ENCODE measurements around the gene ARNT2. TPM values are rescaled to one million over a fixed set of nuclear protein-coding genes. Genes with fewer than 3 reads are reported as not detected.

Gene ARNT2
- total RNA-seq, 1 donor from 2014 or later: 8.1 TPM

DNA sequence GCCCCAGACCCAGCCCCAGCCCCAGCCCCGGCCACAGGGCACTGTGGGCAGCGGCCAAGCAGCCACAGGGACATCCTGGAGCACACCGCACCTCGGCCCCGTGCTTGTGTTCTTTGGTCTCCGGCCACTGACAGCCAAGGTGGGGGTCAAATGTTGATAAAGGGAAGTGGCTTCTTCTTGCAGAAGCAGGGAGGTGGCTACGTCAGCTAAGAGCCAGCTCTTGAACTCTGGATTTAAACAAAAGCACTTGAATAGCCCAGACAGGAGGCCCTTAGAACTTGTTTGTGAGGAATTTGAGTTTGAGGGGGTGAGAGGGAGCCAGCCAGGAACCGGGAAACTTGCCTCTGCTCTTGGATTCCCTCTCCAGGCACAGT is 155.1 kb downstream of the ARNT2 start:
- intact Hi-C loops (cut with DNase I): no loop called here
- no peak for TF ChIP-seq POLR2A (IDR thresholded peaks at IDR 0.05)
- TF ChIP-seq POLR2AphosphoS5 (IDR thresholded peaks at IDR 0.05; ENCODE audit: insufficient read depth in 1 of 2, low read depth in 1 of 2): no peak
- TF ChIP-seq, protein P1, sequence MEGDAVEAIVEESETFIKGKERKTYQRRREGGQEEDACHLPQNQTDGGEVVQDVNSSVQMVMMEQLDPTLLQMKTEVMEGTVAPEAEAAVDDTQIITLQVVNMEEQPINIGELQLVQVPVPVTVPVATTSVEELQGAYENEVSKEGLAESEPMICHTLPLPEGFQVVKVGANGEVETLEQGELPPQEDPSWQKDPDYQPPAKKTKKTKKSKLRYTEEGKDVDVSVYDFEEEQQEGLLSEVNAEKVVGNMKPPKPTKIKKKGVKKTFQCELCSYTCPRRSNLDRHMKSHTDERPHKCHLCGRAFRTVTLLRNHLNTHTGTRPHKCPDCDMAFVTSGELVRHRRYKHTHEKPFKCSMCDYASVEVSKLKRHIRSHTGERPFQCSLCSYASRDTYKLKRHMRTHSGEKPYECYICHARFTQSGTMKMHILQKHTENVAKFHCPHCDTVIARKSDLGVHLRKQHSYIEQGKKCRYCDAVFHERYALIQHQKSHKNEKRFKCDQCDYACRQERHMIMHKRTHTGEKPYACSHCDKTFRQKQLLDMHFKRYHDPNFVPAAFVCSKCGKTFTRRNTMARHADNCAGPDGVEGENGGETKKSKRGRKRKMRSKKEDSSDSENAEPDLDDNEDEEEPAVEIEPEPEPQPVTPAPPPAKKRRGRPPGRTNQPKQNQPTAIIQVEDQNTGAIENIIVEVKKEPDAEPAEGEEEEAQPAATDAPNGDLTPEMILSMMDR (IDR thresholded peaks at IDR 0.05): no peak

DNA sequence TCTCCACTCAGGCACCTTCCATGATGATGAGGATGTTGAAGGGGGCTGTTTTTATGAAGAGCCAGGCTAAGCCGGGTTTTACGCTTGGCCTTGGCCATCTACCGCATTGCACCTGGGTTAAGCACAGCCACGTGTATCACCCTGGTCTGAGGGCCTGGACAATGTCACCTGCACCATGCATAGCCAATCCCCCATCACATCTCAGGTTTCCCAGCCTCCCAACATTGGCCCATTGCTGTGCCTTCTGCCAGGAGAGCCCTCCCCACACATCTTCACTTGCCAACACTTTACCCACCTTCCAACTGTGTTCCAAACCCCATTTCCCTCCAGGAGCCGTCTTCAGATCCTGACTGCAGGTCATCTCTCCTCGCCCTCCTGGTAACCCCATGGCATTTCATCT is 155.6 kb downstream of the ARNT2 start:
- no peaks in the 10 kb centered on the region for H3K4me1 ChIP-seq
- H3K9me3 ChIP-seq: no peaks in the 10 kb centered on the region
- DNase-seq (ENCODE audit: extremely low spot score in 2 of 2): peak; percentile 64 to 96
- H3K4me3 ChIP-seq: no peak overlapping the region
- intact Hi-C loops (cut with DNase I): loop anchor here (10.0 kb wide), 1 partner anchor 105 kb away; no protein-coding TSS in a partner anchor
- TF ChIP-seq, protein P1 (IDR thresholded peaks at IDR 0.05): no peak
- TF ChIP-seq POLR2A (IDR thresholded peaks at IDR 0.05): no peak
- no peak for TF ChIP-seq POLR2AphosphoS5 (IDR thresholded peaks at IDR 0.05; ENCODE audit: insufficient read depth in 1 of 2, low read depth in 1 of 2)
- no peak overlapping the region for H3K27ac ChIP-seq
- no peaks in the 10 kb centered on the region for H3K27me3 ChIP-seq
- no peaks in the 10 kb centered on the region for H3K36me3 ChIP-seq

More for the DNA sequence above, 155.1 kb downstream of the ARNT2 start:
- H3K36me3 ChIP-seq: no peaks in the 10 kb centered on the region
- H3K9me3 ChIP-seq: no peaks in the 10 kb centered on the region
- no peaks in the 10 kb centered on the region for H3K4me1 ChIP-seq
- no peak overlapping the region for H3K27ac ChIP-seq
- no peak overlapping the region for H3K4me3 ChIP-seq
- DNase-seq (ENCODE audit: extremely low spot score in 2 of 2): peak in 1 of 2 donors; percentile 47
- no peaks in the 10 kb centered on the region for H3K27me3 ChIP-seq

DNA sequence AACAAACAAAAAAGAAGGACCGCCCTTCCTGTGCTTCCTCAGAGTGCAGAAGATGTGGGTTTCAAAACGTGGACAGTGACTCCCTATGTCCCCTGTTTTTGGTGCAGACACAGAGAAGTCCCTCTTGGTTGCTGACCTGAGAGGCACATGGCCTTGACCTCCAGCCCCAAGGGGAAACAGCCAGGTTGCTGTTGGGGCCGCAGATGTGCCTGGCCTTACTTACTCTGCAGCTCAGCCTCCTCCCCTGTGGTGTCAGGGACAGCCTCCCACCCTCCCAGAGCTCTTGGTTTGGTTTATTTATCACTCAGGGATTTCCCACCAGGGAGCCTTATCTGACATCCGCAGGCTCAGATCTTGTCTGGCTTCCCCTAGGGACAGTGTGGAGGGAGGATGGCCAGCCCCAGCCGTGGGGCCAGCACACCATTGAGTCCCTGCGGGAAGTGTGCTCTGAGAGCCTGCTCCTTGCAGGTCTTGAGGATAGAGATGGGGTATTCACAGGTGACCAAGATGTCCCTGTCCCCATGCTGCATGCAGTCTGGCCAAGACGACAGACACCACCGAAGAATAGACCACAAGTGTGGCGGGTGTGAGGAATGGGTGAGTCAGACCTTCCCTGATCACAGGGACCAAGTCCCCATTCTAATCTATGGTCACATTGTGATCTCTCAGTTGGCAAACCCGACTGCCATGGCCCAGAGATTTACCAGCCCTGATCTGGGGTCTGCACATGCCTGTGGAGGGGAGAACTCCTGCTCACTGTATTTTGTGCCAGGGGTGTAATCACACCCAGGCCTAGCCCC is 156.6 kb downstream of the ARNT2 start:
- Histone ChIP-seq H3K4me3 (no peak overlapping the region), H3K27me3 (no peaks in the 10 kb centered on the region), H3K4me1 (no peaks in the 10 kb centered on the region), H3K36me3 (no peaks in the 10 kb centered on the region), H3K9me3 (no peaks in the 10 kb centered on the region), H3K27ac (no peak overlapping the region)
- intact Hi-C loops (cut with DNase I): loop anchor here (10.0 kb wide), 1 partner anchor 106 kb away; no protein-coding TSS in a partner anchor
- DNase-seq (ENCODE audit: extremely low spot score in 2 of 2): peak in 1 of 2 donors; percentile 72
- TF ChIP-seq, protein P1 (IDR thresholded peaks at IDR 0.05): no peak
- no peak for TF ChIP-seq POLR2A (IDR thresholded peaks at IDR 0.05)
- TF ChIP-seq POLR2AphosphoS5 (IDR thresholded peaks at IDR 0.05; ENCODE audit: insufficient read depth in 1 of 2, low read depth in 1 of 2): no peak

DNA sequence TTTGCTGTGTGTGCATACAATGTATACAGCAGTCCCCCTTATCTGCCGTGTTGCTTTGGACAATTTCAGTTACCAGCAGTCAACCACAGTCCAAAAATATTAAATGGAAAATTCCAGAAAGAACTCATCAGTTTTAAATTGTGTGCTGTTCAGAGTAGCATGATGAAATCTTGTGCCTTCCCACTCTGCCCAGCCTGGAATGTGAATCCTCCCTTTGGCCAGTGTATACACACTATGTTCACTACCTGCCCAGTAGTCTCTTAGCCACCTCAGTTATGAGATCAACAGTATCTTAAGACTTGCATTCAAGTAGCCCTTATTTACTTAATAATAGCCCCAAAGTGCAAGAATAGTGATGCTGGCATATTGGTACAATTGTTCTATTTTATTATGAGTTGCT is 157.3 kb downstream of the ARNT2 start:
- H3K9me3 ChIP-seq: no peaks in the 10 kb centered on the region
- H3K4me1 ChIP-seq: no peaks in the 10 kb centered on the region
- no peak for DNase-seq (ENCODE audit: extremely low spot score in 2 of 2)
- no peaks in the 10 kb centered on the region for H3K36me3 ChIP-seq
- intact Hi-C loops (cut with DNase I): loop anchor here (10.0 kb wide), 1 partner anchor 107 kb away; no protein-coding TSS in a partner anchor
- no peak for TF ChIP-seq POLR2A (IDR thresholded peaks at IDR 0.05)
- TF ChIP-seq POLR2AphosphoS5 (IDR thresholded peaks at IDR 0.05; ENCODE audit: insufficient read depth in 1 of 2, low read depth in 1 of 2): no peak
- no peak overlapping the region for H3K27ac ChIP-seq
- no peak overlapping the region for H3K4me3 ChIP-seq
- no peaks in the 10 kb centered on the region for H3K27me3 ChIP-seq

DNA sequence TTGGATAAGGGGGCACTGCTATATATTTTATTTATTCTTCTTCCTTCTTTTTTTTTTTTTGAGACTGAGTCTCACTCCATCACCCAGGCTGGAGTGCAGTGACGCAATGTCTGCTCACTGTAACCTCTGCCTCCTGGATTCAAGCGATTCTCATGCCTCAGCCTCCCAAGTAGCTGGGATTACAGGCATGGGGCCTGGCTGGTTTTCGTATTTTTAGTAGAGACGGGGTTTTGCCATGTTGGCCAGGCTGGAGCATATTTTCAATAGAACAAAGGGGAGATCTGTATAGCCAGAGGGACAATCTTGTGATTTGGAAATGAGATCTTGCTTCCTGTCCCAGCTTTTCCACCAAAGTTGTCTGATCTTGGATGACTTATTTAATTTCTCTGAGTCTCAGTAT is 157.9 kb downstream of the ARNT2 start:
- intact Hi-C loops (cut with DNase I): loop anchor here (10.0 kb wide), 1 partner anchor 107 kb away; no protein-coding TSS in a partner anchor
- DNase-seq (ENCODE audit: extremely low spot score in 2 of 2): no peak

More for the DNA sequence above, 157.9 kb downstream of the ARNT2 start:
- Histone ChIP-seq H3K4me3 (no peak overlapping the region), H3K27me3 (no peaks in the 10 kb centered on the region), H3K4me1 (no peaks in the 10 kb centered on the region), H3K9me3 (no peaks in the 10 kb centered on the region), H3K36me3 (no peaks in the 10 kb centered on the region), H3K27ac (no peak overlapping the region)
- TF ChIP-seq POLR2AphosphoS5 (IDR thresholded peaks at IDR 0.05; ENCODE audit: insufficient read depth in 1 of 2, low read depth in 1 of 2) (no peak), POLR2A (IDR thresholded peaks at IDR 0.05) (no peak)
- TF ChIP-seq, protein P1 (IDR thresholded peaks at IDR 0.05): no peak

Measured in vagina (tissue), 2 donors.